ENCODE measurements around the gene SLC7A6.

Gene SLC7A6

DNA sequence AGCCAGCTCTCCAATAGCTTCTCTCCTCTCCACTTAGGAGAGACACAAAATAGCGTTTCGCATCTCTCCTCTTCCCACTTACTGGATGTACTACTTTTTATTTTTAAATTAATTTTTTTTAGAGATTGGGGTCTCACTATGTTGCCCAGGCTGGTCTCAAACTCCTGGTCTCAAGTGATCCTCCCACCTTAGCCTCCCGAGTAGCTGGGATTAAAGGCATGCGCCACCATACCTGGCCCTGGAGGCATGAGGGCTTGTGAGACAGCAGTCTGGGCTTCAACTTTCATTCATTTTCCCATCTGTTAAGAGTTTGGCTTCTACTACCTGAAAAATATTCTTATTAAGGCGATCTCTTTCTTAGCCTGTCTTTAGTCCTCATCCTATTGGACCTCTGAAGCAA lies 28.1 kb downstream of the SLC7A6 start:
- no peak overlapping the region for H3K4me3 ChIP-seq (ENCODE audit: low read depth, low read length)
- DNase-seq (ENCODE audit: low read depth), result no peak
- TF ChIP-seq, protein P1, sequence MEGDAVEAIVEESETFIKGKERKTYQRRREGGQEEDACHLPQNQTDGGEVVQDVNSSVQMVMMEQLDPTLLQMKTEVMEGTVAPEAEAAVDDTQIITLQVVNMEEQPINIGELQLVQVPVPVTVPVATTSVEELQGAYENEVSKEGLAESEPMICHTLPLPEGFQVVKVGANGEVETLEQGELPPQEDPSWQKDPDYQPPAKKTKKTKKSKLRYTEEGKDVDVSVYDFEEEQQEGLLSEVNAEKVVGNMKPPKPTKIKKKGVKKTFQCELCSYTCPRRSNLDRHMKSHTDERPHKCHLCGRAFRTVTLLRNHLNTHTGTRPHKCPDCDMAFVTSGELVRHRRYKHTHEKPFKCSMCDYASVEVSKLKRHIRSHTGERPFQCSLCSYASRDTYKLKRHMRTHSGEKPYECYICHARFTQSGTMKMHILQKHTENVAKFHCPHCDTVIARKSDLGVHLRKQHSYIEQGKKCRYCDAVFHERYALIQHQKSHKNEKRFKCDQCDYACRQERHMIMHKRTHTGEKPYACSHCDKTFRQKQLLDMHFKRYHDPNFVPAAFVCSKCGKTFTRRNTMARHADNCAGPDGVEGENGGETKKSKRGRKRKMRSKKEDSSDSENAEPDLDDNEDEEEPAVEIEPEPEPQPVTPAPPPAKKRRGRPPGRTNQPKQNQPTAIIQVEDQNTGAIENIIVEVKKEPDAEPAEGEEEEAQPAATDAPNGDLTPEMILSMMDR (conservative IDR thresholded peaks at IDR 0.05; ENCODE audit: low read depth, low read length), result no peak

DNA sequence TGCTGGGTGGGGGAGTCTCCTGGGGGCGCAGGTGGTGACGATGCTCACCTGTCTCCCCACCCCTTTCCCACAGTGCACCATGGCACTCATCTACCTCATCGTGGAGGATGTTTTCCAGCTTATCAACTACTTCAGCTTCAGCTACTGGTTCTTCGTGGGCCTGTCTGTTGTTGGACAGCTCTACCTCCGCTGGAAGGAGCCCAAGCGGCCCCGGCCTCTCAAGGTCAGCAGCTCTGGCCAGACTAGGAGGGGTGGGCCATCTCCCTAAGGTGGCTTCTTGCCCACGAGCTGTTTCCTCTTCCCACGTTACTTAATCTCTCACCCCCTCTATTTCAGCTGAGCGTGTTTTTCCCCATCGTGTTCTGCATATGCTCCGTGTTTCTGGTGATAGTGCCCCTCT lies 32.0 kb downstream of the SLC7A6 start:
- no peak overlapping the region for H3K4me3 ChIP-seq (ENCODE audit: low read depth, low read length)
- TF ChIP-seq, protein P1 (conservative IDR thresholded peaks at IDR 0.05; ENCODE audit: low read depth, low read length), result no peak
- DNase-seq (ENCODE audit: low read depth), result no peak

DNA sequence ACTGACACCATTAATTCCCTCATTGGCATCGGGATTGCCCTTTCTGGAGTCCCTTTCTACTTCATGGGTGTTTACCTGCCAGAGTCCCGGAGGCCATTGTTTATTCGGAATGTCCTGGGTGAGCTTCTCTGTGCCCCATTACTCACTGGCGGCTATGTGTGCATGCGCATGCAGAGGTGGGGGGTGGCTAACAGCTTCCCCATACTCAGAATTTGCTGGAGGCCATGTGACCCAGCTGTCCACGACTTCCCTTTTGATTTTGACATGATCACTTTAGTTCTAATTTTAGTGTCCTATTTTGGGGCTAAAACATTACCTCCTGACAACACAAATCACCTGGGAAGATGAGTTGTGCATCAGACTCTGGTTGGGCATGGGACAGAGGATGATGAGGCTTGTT lies 32.4 kb downstream of the SLC7A6 start:
- TF ChIP-seq, protein P1 (conservative IDR thresholded peaks at IDR 0.05; ENCODE audit: low read depth, low read length), result no peak

DNA sequence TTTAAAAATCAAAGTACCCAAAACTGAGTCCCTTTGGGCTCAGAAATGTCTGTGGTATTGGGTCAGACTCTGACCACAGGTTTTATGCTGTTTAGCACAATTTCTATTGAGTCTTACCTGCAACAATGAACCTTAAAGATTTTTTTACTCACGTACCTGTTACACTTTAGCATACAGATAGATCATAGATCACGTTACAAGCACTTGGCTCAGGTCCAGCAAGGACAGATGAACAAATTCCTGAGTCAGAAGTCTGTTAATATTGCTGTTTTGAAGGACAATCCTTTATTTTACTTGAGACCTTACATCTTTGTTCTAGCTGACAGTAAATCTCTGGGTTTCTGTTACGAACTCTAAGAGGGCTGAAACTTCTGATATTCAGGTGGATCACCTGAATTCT lies 33.6 kb downstream of the SLC7A6 start:
- TF ChIP-seq, protein P1 (conservative IDR thresholded peaks at IDR 0.05; ENCODE audit: low read depth, low read length), result no peak
- no peak overlapping the region for H3K4me3 ChIP-seq (ENCODE audit: low read depth, low read length)
- DNase-seq (ENCODE audit: low read depth), result peak; percentile 58

More for the DNA sequence above, 32.4 kb downstream of the SLC7A6 start:
- no peak overlapping the region for H3K4me3 ChIP-seq (ENCODE audit: low read depth, low read length)
- DNase-seq (ENCODE audit: low read depth), result no peak

DNA sequence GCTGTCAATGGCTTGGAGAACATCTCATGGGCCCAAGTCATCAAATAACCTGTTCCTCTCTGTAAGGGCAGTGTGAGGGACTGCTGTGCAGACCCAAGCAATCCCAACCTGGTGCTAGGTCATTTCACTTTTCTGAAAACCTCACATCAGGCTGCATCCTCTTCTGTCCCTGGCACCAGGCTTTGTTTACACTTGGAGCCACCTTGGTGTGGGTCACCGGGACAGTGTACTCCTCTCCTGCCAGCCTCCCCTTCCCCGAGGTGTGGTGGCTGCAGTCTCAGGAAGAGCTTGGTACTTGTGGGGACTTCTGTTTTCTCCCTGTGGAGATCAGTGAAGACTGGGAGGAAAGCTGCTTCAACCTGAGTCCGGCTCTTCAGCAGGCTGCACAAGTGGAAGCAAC lies 34.0 kb downstream of the SLC7A6 start:
- no peak for DNase-seq (ENCODE audit: low read depth)
- H3K4me3 ChIP-seq (ENCODE audit: low read depth, low read length), result no peak overlapping the region
- TF ChIP-seq, protein P1 (conservative IDR thresholded peaks at IDR 0.05; ENCODE audit: low read depth, low read length), result no peak

DNA sequence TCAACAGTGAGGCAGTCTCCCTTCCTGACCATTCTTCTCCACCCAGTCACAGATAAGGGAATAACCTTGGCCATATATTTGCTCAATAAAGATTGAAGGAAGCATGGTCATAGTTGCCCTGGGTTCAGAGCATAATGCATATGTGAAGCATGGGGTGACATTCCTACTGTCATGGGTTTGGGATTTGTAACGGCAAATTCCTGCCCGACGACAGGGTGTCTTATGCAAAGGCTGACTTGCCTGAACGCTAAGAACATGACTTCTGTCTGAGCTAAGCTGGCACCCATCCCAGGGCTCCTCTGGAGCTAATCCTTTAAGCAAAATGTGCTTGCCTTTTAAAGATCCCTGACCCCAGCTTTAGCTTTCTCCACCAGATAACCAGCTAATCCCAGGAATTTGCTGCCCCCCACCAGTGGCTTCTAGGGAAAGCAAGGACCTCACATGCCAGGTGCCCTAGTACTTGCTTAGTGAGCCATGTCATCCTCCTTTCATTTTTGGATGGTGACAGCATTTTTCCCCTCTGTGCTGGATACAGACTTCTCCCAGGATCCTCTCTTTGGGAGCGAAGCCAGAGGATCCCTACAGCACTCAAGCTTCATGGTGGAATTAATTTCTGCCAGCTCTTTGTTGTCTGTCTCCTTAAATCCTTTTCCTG lies 34.7 kb downstream of the SLC7A6 start:
- TF ChIP-seq, protein P1 (conservative IDR thresholded peaks at IDR 0.05; ENCODE audit: low read depth, low read length), result no peak
- H3K4me3 ChIP-seq (ENCODE audit: low read depth, low read length), result no peak overlapping the region
- peak; percentile 71 for DNase-seq (ENCODE audit: low read depth)

All from choroid plexus epithelial cell (primary cell).